Measurements from ENCODE around the gene OOSP1. TPM values are rescaled to one million over a fixed set of nuclear protein-coding genes. Genes with fewer than 3 reads are reported as not detected.
"Not testable (repeated sequence)": the region's sequence is repeated elsewhere in the genome, so short reads cannot be mapped to it uniquely, and the experiment has no call there.

OOSP1 gene
- total RNA-seq, 1 experiment from 2014 or later: not detected

DNA sequence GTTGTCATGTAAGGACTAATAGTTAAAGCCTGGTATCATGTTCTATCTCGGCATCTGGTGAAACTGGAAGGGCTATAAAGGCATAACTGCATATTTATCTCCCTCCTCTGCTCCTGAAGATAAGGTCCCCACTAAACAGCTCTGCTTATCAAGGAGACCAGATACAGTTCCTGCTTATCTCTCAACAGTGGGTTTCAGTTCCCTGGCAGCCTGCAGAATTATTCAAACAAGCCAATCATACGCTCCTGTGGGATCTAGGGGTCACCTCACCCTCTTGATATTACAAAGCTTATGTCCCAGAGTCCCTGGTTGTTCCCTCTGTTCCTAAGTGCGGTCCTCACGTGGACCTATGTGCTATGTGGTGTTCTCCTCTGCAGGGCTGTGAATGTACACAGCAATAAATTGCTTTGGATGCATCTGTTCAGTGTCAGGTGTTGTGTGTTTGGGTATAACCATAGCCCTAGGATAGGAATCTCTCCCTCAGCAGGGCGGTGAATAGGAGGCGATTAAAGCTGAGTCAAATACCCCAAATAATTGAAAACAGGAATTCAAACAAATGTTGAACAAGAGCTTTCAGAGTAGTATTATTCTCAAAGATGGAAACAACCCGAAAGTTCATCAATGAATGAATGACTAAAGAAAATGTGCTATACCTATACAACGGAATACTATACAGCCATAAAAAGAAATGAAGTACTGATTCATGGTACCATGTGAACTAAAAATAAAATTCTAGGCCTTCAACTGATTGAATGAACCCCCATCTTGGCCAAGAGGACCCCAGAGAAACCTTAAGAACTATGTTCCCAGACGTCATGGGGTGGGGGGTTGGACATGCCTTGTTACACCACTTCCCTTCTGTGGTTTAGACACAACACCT, 22.5 kb downstream of the OOSP1 start:
- no peak for DNase-seq (ENCODE audit: low read depth)

DNA sequence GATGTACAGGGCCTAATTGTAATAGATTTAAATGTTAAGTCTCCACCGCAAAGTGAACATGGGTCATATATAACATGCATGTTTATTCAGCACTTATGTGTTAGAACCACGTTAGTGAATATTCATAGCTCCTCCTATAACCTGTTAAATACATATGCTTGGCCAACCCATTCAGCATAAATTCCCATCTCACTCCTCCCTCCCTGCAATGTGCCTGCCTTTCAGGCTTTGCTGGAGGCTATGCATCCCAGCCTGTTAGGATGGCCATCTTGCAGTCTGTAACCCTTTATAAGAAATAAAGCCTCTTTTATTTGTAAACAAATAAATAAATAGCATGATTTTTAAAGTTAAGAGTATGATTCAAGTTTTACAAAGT, 23.9 kb downstream of the OOSP1 start:
- no peak for DNase-seq (ENCODE audit: low read depth)

DNA sequence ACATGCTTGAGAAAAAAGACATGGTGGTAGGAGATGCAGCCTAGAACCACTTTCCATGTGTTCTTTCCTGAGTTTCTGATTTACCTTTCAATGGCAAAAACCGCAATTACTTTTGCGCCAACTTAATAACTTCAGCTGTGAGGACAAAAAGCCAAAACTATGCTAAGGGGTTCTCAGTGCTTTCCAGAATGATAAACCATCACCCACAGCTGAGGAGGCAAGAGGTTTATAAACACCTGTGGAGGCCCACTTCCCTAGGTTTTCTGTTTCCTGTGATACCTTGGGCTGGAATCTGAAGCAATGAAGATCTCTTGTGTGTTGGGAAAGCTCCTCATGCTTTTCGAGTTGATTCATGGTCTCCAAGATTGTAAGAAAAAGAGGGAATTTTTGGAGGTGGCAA, 25.5 kb downstream of the OOSP1 start, which contains the start of gene OOSP4A:
TSS of gene OOSP4A (plus strand) at position 301 of the 400 bp plus-strand sequence. CDS start at position 301, 0 bp downstream.
- no peak for DNase-seq (ENCODE audit: low read depth)

DNA sequence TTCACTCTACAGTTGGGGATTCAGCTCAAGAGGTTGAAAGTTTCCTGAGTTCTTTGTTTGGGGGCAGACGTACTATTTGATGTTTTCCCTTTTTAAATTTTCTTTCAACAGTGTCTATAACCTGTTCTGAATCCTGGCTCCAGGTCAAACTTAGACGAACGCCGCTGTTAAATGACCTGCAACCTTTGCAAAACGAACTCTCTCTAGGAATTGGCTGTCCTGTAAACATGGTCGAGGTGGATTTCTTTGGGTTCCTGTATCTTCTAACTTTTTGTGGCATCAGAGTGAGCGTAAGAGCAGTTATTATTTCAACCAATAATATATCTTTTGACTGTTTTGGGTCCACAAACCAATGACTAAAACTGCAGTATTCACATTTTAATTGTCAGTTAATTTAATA, 27.2 kb downstream of the OOSP1 start:
- DNase-seq (ENCODE audit: low read depth): no peak

DNA sequence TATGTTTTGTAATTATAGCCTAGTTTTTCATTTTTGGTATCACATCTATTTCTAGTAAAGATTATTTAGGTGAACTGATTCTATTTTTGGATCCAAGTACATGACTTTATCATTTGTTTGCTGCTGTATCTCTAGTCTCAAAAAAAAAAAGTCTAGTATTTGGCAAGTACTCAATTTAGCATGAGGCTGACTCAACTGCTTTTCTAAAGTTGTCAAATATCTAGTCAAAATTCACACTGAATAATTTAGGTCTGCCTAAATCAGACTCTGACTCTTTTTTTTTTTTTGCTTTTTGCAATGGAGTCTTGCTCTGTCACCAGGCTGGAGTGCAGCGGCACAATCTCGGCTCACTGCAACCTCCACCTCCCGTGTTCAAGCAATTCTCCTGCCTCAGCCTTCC, 28.0 kb downstream of the OOSP1 start:
- no peak for DNase-seq (ENCODE audit: low read depth)

DNA sequence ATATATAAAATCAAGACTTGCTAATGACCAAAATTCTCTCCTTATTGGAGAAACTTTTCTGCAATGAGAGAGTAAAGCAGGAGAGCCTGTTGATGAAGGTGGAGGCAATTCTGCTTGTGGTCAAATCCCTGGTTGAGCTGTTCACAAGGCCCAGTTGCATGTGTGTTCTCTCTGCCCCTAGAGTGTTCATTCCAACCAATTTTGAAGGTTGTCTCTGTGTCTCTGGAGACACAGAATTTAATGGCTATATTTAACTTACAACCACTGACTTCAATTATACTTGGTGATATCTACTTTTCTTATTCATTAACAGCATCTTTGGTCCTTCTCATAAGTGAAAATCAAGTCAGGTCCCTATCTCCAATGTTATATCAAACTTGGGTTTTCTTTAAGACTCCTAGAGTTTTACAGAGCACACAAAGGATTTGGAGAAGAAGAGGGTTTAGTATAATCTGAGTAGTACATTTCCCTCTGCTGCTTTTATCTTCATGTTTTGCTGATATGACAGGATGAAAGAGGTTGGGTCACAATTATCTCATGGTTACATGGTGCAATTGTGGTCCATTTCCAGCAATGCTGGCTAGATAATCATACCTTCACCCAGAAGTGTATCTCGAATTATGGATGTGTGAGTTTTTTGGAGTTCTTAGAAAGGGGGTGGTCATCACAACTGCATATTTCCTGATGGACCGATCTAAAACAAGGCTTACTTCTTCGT, 29.6 kb downstream of the OOSP1 start:
- DNase-seq (ENCODE audit: low read depth): no peak

DNA sequence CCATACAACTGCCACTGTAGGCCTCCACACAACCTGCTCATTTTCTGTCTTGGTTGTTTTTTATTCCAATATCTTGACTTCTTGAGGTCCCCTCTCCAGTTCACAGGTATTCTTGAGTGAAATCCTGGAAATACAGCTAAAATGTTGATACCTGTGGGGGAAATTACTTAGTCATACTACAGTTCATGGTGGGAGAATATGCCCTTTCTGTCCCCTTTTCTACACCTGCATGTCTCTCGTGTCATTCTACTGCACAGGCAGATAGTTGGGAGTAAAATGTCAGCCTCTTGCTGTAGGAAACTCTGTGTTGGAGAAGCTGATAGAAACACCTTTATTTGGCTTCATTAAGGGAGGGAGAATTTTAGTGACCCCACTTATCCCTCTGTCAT, 30.2 kb downstream of the OOSP1 start:
- DNase-seq (ENCODE audit: low read depth): no peak

DNA sequence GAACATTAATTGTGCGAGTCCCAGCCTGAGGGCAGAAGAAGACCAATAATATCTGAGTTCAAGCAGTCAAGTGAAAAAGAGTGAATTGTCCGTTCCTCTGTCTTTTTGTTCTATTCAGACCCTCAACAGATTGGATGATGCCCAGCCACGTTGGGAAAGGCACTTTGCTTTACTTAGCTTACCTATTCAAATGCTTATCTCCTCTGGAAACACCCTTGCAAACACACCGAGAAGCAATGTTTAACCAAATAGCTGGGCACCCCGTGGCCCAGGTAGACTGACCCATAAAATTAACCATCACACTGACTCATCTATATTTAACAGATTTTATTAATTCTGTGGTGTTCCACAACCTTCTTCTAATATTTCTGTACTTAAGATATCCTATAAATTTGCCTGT, 34.9 kb downstream of the OOSP1 start:
- no peak for DNase-seq (ENCODE audit: low read depth)

DNA sequence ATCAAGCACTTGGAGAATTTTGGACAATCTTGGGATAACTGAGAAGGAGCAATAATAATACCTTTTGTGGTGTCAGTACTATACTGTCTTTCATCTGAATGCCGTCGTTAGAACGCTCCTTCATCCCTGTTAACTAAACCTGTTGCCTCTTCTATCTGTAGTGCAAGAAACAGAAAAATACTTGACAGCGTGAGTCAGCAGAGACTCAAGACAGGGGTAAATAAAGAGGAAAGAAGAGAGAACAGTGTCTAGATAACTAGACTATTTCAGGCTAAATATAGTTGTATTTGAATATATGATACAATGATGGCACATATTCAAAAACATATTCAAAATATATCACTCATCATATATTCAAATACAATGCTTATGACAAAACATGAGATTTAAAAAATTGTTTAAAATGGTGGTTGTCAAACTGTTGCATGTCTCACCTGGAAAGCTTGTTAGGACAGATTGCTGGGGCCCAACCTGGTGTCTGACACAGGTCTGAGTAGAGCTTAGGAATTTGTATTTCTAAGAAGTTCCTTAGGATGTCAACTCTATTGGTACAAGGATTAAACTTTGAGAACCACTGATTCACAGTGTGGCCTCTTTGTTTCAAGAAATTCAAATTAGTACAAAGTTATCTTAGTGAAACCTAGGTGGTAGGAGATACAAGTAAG, 43.0 kb downstream of the OOSP1 start:
- DNase-seq (ENCODE audit: low read depth): no peak

DNA sequence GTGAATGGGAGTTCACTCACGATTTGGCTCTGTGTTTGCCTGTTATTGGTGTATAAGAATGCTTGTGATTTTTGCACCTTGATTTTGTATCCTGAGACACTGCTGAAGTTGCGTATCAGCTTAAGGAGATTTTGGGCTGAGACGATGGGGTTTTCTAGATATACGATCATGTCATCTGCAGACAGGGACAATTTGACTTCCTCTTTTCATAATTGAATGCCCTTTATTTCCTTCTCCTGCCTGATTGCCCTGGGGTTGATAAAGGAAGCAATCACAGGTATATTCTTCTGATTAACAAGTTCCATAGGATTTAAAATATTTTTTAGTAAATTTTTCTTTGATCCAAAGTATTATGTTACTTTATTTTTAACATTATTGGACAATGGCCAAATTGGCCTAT, 43.8 kb downstream of the OOSP1 start:
- not testable (repeated sequence) for DNase-seq (ENCODE audit: low read depth)

DNA sequence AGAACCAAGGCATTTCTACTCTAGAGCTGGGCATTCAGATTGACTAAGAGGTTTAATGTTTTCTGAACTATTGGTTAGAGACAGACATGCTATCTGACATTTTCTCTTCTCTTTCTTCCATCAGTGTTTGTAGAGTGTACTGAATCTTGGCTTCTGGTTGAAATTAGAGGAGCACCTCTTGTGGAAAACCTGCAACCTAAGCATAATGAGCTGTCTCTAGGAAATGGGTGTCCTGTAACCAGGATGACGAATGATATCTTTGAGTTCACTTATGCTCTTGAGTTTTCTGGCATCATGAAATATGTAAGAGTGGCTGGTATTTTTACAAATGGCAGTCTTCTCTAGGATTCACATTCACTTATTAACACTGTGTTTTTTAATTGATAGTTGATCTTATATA, 45.0 kb downstream of the OOSP1 start:
- DNase-seq (ENCODE audit: low read depth): no peak

DNA sequence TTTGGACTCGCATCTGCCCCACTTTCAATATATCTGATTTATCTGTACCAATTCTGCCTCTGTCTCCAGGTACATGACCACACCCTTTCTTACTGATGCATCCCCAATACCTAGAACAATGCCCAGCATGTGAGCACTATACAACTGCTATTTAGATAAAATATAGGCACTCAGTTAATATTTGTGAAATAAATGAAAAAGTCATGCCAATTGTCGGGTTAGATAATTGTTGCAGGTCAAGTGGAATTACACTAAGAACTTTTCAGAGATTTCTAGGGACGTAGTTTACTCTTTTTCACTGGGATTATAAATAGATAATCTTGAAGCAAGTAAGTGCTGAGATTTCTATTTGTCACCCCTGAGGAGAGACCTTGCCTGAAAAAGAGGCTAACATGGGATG, 46.1 kb downstream of the OOSP1 start:
- DNase-seq (ENCODE audit: low read depth): no peak

DNA sequence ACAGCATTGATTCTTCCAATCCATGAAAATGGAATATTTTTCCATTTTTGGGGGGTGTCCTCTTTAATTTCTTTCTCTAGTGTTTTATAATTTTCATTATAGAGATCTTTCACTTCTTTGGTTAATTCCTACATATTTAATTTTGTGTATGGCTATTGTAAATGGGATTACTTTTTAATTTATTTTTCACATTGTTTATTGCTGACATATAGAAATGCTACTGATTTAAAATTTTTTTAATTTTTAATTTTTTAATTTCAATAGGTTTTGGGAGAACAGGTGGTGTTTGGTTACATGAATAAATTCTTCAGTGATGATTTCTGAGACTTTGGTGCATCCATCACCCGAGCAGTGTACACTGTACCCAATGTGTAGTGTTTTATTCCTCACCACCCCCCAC, 52.2 kb downstream of the OOSP1 start:
- DNase-seq (ENCODE audit: low read depth): no peak

DNA sequence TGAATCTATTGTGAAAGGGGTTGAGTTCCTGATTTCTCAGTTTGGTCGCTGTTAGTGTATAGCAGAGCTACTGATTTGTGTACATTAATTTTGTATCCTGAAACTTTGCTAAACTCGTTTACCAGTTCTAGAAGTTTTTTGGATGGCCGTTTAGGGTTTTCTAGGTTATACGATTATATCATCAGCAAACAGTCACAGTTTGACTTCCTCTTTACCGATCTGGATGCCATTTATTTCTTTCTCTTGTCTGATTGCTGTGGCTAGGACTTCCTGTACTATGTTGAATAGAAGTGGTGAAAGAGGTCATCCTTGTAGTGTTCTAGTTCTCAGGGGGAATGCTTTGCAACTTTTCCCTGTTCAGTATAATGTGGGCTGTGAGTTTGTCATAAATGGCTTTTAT, 54.2 kb downstream of the OOSP1 start:
- DNase-seq (ENCODE audit: low read depth): no peak

DNA sequence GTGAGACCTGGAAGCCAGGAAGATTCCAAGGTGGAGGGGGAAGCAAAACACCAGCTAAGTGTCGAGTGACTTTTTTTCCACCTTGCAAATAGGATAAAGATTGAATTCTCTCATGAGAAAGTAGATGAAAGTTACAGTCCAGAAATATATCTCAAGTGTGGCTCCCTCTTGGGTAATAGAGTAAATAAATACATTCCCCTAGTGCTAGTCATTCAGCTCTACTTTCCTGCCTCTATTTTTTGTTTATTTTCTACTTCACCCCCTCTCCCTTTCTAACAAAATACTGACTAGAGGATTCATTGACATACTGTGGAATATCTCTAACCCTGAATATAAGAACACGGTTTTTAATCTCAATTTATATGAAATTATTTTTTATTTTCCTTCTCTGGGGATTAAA, 59.6 kb downstream of the OOSP1 start:
- no peak for DNase-seq (ENCODE audit: low read depth)

DNA sequence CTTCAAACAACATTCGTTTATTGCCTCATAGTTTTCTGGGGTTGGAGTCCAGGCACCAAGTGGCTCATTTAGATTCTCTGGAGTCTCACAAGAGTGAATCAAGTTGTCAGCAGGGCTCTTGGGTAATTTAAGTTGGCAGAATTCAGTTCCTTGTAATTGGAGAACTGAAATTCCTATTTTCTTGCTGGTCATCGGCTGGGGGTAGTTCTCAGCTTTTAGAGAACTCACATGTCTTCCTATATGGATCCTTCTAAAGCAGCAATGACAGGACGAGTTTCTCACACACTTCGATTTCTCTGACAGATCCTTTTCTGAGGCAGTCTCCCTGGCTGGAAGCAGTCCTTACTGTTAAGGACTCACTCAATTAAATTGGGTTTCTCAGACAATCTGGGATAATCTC, 61.5 kb downstream of the OOSP1 start:
- no peak for DNase-seq (ENCODE audit: low read depth)

DNA sequence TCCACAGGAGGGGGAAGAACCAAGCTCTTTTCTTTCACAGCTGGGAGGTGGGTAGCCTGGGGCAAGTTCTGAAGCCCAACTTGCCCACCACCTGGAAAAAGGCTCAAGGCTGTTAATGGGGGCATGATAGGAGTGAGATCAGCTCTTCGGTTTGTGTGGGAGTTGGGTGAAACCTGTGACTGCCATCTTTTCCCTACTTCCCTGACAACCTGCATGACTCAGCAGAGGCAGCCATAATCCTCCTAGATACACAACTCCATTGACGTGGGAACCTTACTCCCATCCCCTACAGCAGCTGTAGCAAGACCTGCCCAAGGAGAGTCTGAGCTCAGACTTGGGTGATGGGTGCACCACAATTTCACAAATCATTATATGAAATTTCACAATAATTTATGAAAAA, 65.5 kb downstream of the OOSP1 start:
- DNase-seq (ENCODE audit: low read depth): no peak

DNA sequence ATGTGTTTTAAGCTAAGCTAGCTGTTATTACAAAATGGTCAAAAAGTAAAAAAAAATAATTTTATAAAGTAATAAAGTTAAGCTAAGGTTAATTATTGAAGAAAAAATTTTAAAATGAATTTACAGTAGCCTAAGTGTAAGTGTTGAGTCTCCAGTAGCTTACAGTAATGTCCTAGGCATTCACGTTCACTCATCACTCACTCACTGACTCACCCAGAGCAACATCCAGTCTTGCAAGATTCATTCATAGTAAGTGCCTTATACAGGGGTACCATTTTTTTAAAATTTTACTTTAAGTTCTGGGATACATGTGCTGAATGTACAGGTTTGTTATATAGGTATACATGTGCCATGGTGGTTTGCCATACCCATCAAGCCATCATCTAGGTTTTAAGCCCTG, 67.1 kb downstream of the OOSP1 start:
- DNase-seq (ENCODE audit: low read depth): no peak
